ENCODE data around the gene TBC1D22A. TPM values are rescaled to one million over a fixed set of nuclear protein-coding genes. Genes with fewer than 3 reads are reported as not detected.

TBC1D22A gene
- total and polyA plus RNA-seq, 4 experiments from 2014 or later, result 20.6 to 49.2 (median 36.7) TPM

DNA sequence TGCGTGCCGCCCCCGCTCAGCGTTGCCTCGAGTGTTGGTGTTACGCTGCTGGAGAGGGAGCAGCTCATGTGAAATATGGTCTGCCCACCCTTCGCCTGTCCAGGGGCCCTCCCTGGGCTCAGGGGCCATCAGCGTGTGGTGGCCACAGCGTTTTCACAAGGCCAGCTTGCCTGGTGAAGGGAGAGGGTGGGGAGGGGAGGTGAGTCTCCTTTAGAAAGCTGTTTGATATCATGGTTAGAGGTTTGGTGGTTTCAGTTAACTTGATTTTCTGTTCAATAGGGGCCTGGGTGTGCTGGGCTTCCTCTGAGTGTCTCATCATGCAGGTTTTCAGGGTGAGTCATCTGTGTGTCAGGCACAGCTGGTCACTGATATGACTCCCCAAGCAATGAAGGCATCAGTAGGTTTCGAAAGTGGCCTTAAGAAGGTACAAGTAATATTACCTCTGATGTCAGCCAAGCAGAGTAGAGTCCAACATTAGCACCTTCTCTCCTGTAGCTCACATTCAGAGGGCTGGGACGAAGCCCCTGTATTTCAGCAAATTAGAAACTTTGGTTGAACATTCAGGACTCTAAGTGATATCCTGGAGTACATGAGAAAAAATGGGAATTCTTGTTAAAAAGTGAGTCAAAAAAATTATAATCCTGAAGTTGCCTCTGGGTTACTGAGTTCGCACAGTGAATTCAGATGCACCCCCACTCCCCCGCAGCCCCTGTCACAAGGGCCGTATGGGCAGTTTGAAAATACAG, 172.5 kb downstream of the TBC1D22A start:
- no peak for DNase-seq
- intact Hi-C loops (cut with micrococcal nuclease), result no loop called here
- peaks cover 8 to 36% (median 14%) of the 10 kb centered on the region in 4 donors for H3K4me1 Mint-ChIP-seq
- no peaks in the 10 kb centered on the region for H3K27me3 Mint-ChIP-seq
- CTCF ChIA-PET (ENCODE audit: partially characterized antibody), result no interaction called here
- Histone ChIP-seq H3K4me1 (ENCODE audit: insufficient read depth, low read length) (no peaks in the 10 kb centered on the region), H3K27me3 (ENCODE audit: insufficient read depth, low read length) (no peaks in the 10 kb centered on the region), H3K9me3 (ENCODE audit: control insufficient read depth in 1 of 2, low read length in 2 of 2) (no peaks in the 10 kb centered on the region), H3K27ac (ENCODE audit: low read depth, low read length) (no peak overlapping the region), H3K36me3 (ENCODE audit: insufficient read depth, low read length) (peaks cover 6% of the 10 kb centered on the region), H3K4me3 (ENCODE audit: low read length in 2 of 2) (no peak overlapping the region)
- no peaks in the 10 kb centered on the region for H3K9me3 Mint-ChIP-seq
- H3K27ac Mint-ChIP-seq, result peak overlapping the region in 2 of 7 donors; percentile 18
- H3K36me3 Mint-ChIP-seq, result peaks cover 27 to 31% of the 10 kb centered on the region in 2 donors
- POLR2A ChIA-PET (ENCODE audit: partially characterized antibody), result no interaction called here
- no peak overlapping the region for H3K4me3 Mint-ChIP-seq

DNA sequence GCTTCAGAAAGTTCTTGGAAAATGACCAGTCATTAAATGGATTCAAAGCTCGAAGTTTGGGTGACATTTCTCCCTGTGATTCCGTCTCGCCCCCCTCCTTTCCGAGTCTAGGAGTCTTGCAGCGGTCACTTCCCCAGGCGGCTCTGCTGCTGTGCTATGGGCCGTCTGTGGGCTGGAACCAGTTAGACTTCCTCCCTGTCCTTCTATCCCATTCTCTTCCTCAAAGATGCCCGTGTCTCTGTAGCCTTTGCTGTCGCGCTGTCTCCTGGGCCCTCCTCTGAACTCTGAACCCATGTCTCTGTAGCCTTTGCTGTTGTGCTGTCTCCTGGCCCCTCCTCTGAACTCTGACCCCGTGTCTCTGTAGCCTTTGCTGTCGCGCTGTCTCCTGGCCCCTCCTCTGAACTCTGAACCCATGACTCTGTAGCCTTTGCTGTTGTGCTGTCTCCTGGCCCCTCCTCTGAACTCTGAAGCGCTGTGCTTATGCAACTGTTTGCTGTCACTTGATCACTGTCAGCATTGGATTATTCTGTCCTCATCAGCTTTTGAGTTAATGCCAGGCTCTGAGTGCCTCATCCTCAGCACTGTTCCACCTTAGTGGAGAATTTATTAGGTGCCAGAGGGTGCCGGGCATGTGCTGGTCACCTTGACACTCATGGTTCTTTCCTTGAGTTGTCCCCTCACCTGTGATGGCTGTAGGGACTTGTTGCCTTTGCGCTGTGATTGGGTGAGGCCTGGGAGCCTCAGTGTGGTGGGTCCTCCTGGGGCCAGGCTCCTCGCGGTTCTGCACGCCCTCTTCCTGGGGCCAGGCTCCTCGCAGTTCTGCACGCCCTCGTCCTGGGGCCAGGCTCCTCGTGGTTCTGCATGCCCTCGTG, 173.3 kb downstream of the TBC1D22A start:
- H3K27ac Mint-ChIP-seq, result peak overlapping the region in 3 of 7 donors; percentile 19 to 67 (median 31)
- no peak for DNase-seq
- H3K9me3 ChIP-seq (ENCODE audit: control insufficient read depth in 1 of 2, low read length in 2 of 2), result no peaks in the 10 kb centered on the region
- no peak overlapping the region for H3K27ac ChIP-seq (ENCODE audit: low read depth, low read length)
- H3K4me1 ChIP-seq (ENCODE audit: insufficient read depth, low read length), result no peaks in the 10 kb centered on the region
- no peaks in the 10 kb centered on the region for H3K9me3 Mint-ChIP-seq
- no peaks in the 10 kb centered on the region for H3K27me3 ChIP-seq (ENCODE audit: insufficient read depth, low read length)
- POLR2A ChIA-PET (ENCODE audit: partially characterized antibody), result no interaction called here
- no peak overlapping the region for H3K4me3 ChIP-seq (ENCODE audit: low read length in 2 of 2)
- CTCF ChIA-PET (ENCODE audit: partially characterized antibody), result no interaction called here
- no peaks in the 10 kb centered on the region for H3K27me3 Mint-ChIP-seq
- no peak overlapping the region for H3K4me3 Mint-ChIP-seq
- H3K4me1 Mint-ChIP-seq, result peaks cover 6 to 35% (median 14%) of the 10 kb centered on the region in 4 donors
- intact Hi-C loops (cut with micrococcal nuclease), result no loop called here
- H3K36me3 ChIP-seq (ENCODE audit: insufficient read depth, low read length), result peaks cover 6% of the 10 kb centered on the region
- peaks cover 26 to 27% of the 10 kb centered on the region in 2 donors for H3K36me3 Mint-ChIP-seq

DNA sequence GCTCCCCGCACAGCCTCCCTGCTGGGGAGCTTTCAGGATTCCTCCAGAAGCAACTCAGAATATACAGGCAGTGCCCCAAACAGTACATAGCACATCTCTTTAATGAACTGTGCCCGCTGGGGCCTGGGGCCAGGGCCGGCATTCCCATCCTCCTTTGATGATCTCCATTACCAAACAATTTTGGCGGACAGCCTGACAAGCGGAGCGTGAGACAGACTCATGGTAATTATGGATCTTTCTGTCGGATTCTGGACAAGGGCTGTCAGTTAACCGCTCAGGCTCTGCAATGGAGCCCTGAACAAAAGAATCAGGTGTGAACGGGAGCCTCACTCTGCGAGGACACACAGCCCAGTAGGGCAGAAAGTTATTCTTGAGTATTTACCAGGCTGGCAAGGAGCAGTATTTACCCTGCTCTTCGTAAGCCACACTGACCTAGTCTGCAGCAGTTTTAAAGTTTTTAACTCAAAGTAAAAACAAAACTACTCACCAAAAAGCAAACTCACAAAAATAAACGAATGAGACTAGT, 174.0 kb downstream of the TBC1D22A start:
- Histone ChIP-seq H3K36me3 (ENCODE audit: insufficient read depth, low read length) (peaks cover 6% of the 10 kb centered on the region), H3K27me3 (ENCODE audit: insufficient read depth, low read length) (no peaks in the 10 kb centered on the region), H3K4me1 (ENCODE audit: insufficient read depth, low read length) (no peaks in the 10 kb centered on the region), H3K4me3 (ENCODE audit: low read length in 2 of 2) (no peak overlapping the region), H3K9me3 (ENCODE audit: control insufficient read depth in 1 of 2, low read length in 2 of 2) (no peaks in the 10 kb centered on the region), H3K27ac (ENCODE audit: low read depth, low read length) (no peak overlapping the region)
- ChIA-PET POLR2A (ENCODE audit: partially characterized antibody) (no interaction called here), CTCF (ENCODE audit: partially characterized antibody) (no interaction called here)
- no peak overlapping the region for H3K27ac Mint-ChIP-seq
- peaks cover 6 to 32% (median 14%) of the 10 kb centered on the region in 4 donors for H3K4me1 Mint-ChIP-seq
- H3K36me3 Mint-ChIP-seq, result peaks cover 22 to 23% of the 10 kb centered on the region in 2 donors
- intact Hi-C loops (cut with micrococcal nuclease), result no loop called here
- no peaks in the 10 kb centered on the region for H3K9me3 Mint-ChIP-seq
- no peak for DNase-seq
- no peaks in the 10 kb centered on the region for H3K27me3 Mint-ChIP-seq
- H3K4me3 Mint-ChIP-seq, result no peak overlapping the region

GRCh38 chr22:46937185-46937584, 174.7 kb downstream of the TBC1D22A start:
- peaks cover 6 to 26% (median 11%) of the 10 kb centered on the region in 4 donors for H3K4me1 Mint-ChIP-seq
- POLR2A ChIA-PET (ENCODE audit: partially characterized antibody), result no interaction called here
- DNase-seq, result no peak
- H3K27ac ChIP-seq (ENCODE audit: low read depth, low read length), result no peak overlapping the region
- H3K27me3 ChIP-seq (ENCODE audit: insufficient read depth, low read length), result no peaks in the 10 kb centered on the region
- H3K27me3 Mint-ChIP-seq, result no peaks in the 10 kb centered on the region
- no peaks in the 10 kb centered on the region for H3K9me3 ChIP-seq (ENCODE audit: control insufficient read depth in 1 of 2, low read length in 2 of 2)
- CTCF ChIA-PET (ENCODE audit: partially characterized antibody), result no interaction called here
- H3K4me3 Mint-ChIP-seq, result no peak overlapping the region
- H3K4me3 ChIP-seq (ENCODE audit: low read length in 2 of 2), result no peak overlapping the region
- no peaks in the 10 kb centered on the region for H3K9me3 Mint-ChIP-seq
- H3K27ac Mint-ChIP-seq, result no peak overlapping the region
- H3K36me3 ChIP-seq (ENCODE audit: insufficient read depth, low read length), result no peaks in the 10 kb centered on the region
- peaks cover 15 to 17% of the 10 kb centered on the region in 2 donors for H3K36me3 Mint-ChIP-seq
- no peaks in the 10 kb centered on the region for H3K4me1 ChIP-seq (ENCODE audit: insufficient read depth, low read length)
- intact Hi-C loops (cut with micrococcal nuclease), result no loop called here

DNA sequence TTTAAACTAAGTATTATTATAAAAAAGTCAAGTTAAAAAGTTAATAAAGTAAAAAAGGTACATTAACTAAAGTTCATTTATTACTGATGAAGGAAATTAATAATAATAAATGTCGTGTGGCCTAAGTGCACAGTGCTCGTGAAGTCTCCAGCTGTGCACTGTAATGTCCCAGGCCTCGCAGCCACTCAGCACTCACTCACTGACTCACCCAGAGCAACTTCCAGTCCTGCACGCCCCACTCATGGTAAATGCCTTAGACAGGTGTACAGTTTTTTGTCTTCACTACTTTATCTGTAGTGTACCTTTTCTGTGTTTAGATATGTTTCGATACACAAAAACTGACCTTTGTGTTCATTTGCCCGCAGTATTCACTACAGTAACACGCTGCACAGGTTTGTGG, 175.5 kb downstream of the TBC1D22A start:
- H3K9me3 Mint-ChIP-seq, result no peaks in the 10 kb centered on the region
- Histone ChIP-seq H3K36me3 (ENCODE audit: insufficient read depth, low read length) (peaks cover 2% of the 10 kb centered on the region), H3K27me3 (ENCODE audit: insufficient read depth, low read length) (no peaks in the 10 kb centered on the region), H3K4me1 (ENCODE audit: insufficient read depth, low read length) (no peaks in the 10 kb centered on the region), H3K4me3 (ENCODE audit: low read length in 2 of 2) (no peak overlapping the region), H3K27ac (ENCODE audit: low read depth, low read length) (no peak overlapping the region), H3K9me3 (ENCODE audit: control insufficient read depth in 1 of 2, low read length in 2 of 2) (no peaks in the 10 kb centered on the region)
- H3K4me1 Mint-ChIP-seq, result peaks cover 5 to 23% (median 11%) of the 10 kb centered on the region in 4 donors
- H3K27me3 Mint-ChIP-seq, result no peaks in the 10 kb centered on the region
- no peak overlapping the region for H3K27ac Mint-ChIP-seq
- no peak for DNase-seq
- no peak overlapping the region for H3K4me3 Mint-ChIP-seq
- peaks cover 19 to 21% of the 10 kb centered on the region in 2 donors for H3K36me3 Mint-ChIP-seq
- ChIA-PET CTCF (ENCODE audit: partially characterized antibody) (no interaction called here), POLR2A (ENCODE audit: partially characterized antibody) (no interaction called here)
- intact Hi-C loops (cut with micrococcal nuclease), result no loop called here

DNA sequence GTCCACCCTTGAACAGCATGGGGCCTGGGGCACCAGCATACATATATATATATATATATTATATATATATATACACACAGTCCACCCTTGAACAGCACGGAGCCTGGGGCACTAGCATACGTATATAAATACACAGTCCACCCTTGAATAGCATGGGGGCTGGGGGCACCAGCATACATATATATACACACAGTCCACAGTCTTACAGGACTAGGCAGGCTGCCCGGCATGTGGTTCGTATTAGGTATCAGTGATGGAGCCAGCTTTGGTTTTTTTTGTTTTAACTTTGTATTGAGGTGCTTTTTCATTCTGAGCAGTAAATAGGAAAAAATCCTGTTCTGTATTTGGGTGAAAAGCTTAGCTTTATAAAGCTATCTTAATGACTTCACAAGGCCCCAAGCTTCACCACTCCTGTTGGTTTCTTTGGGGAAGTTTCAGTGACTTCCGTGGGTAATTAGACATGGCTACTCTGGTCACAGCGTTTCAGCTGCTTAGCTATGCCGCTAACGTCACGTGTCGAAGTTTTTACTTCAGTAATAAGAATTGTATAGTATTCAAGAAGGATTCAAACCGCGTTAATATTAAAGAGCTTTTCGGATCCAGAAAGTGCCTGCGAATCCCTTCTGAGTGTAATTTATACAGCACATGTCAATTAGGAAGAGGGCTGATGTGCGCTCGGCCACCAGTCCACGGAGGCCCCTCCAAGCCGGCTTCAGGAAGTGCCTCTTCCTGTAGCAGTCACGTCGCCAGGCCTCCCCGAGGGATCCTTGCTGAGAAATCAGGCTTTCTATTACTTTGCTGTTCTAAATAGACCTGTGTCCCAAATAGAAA, 179.7 kb downstream of the TBC1D22A start:
- DNase-seq, result no peak
- H3K4me1 ChIP-seq (ENCODE audit: insufficient read depth, low read length), result no peaks in the 10 kb centered on the region
- no peak overlapping the region for H3K4me3 Mint-ChIP-seq
- intact Hi-C loops (cut with micrococcal nuclease), result no loop called here
- no peaks in the 10 kb centered on the region for H3K27me3 ChIP-seq (ENCODE audit: insufficient read depth, low read length)
- peaks cover 3% of the 10 kb centered on the region for H3K36me3 ChIP-seq (ENCODE audit: insufficient read depth, low read length)
- no peaks in the 10 kb centered on the region for H3K27me3 Mint-ChIP-seq
- peaks cover 11 to 16% (median 14%) of the 10 kb centered on the region in 4 donors for H3K4me1 Mint-ChIP-seq
- no peaks in the 10 kb centered on the region for H3K9me3 Mint-ChIP-seq
- H3K27ac Mint-ChIP-seq, result peak overlapping the region in 1 of 7 donors; percentile 44
- ChIA-PET CTCF (ENCODE audit: partially characterized antibody) (no interaction called here), POLR2A (ENCODE audit: partially characterized antibody) (no interaction called here)
- H3K36me3 Mint-ChIP-seq, result peaks cover 21 to 22% of the 10 kb centered on the region in 2 donors
- no peak overlapping the region for H3K4me3 ChIP-seq (ENCODE audit: low read length in 2 of 2)
- no peaks in the 10 kb centered on the region for H3K9me3 ChIP-seq (ENCODE audit: control insufficient read depth in 1 of 2, low read length in 2 of 2)
- no peak overlapping the region for H3K27ac ChIP-seq (ENCODE audit: low read depth, low read length)

All from CD4-positive, alpha-beta memory T cell (primary cell).